Frontal cortex (tissue), 4 donors: ENCODE results near the gene MAPKAPK2. TPM values are rescaled to one million over a fixed set of nuclear protein-coding genes. Genes with fewer than 3 reads are reported as not detected.
A peak's percentile ranks its signal among the peaks of the same experiment; 100 is the strongest.
"Not testable (repeated sequence)": the region's sequence is repeated elsewhere in the genome, so short reads cannot be mapped to it uniquely, and the experiment has no call there.

Experiments
- DNase-seq, 2 donors: peaks; one replicate each; pipeline ENCODE4 v3.0.0; 2012; ENCODE audit warnings: low spot score in 2 of 2
- FAIRE-seq: peaks from 2 replicates; lab custom pipeline; 2012; peaks lifted over from hg19 to GRCh38; lab: Jason Lieb, UNC
- total RNA-seq: library from RNA; depleted of rRNA; stranded (reverse); fragments of >200 nt; gene quantifications from one replicate; pipeline ENCODE4 v1.2.3, GENCODE V29; 2014
- donor health status: control.
- donor health status: control.
- donor health status: control.

MAPKAPK2 gene
- 7.3 TPM for total RNA-seq

DNA sequence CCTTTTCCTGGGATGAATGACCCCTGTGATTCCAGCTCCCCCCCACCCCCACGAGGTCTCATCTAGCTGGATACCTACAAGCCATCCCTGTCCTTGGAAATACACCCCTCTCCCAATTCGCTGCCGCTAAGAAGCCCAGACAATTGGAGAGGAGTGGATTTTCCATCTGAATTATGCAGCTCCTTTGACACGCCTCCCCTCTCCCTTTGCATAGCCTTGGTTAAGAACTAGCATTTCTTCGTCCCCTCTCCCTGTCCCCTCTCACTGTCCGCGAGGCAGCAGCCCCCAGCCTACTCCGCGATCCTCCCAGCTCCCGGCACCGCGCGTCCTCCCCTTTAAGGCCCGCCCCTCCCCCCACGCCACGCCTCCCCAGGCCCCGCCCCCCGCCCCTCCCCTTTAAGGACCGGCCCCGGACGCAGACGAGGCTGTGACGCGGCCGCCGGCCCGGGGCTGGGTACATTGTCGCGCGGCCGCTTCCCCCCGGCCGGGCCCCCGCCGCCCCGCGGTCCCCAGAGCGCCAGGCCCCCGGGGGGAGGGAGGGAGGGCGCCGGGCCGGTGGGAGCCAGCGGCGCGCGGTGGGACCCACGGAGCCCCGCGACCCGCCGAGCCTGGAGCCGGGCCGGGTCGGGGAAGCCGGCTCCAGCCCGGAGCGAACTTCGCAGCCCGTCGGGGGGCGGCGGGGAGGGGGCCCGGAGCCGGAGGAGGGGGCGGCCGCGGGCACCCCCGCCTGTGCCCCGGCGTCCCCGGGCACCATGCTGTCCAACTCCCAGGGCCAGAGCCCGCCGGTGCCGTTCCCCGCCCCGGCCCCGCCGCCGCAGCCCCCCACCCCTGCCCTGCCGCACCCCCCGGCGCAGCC is at the start of gene MAPKAPK2:
Gene MAPKAPK2 (plus strand): TSS at position 428 of the 856 bp plus-strand sequence. CDS start 325 bp downstream, at position 753.
- FAIRE-seq, result no peak
- peak; percentile 98 to 99 for DNase-seq

GRCh38 chr1:206635080-206635977 is 49.4 kb upstream of the MAPKAPK2 start, which contains the start of gene DYRK3:
Gene DYRK3 (plus strand): TSS chr1:206635536. CDS start chr1:206635704, 168 bp downstream.
- no peak for FAIRE-seq
- DNase-seq, result peak; percentile 90 to 94

GRCh38 chr1:206635978-206636345 is 48.7 kb upstream of the MAPKAPK2 start:
- FAIRE-seq, result no peak
- no peak for DNase-seq

DNA sequence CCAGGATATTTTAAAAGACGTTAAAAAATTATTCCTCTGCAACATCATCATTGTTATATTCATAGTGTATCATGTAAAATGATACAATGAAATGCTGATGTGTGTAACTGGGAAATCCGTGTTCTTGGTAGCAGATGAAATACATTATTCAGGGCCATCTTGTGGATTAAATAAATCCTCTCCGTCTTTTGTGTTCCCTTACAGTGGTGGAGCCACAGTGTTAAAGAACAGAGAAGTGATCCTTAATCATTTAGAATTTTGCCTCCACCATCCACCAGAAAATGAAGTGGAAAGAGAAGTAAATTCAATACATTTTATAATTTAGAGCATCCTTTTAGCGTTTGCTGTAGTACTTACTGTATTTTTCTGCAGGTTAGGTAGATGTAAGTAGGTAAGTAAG is 48.0 kb upstream of the MAPKAPK2 start:
- FAIRE-seq, result no peak
- DNase-seq, result no peak

DNA sequence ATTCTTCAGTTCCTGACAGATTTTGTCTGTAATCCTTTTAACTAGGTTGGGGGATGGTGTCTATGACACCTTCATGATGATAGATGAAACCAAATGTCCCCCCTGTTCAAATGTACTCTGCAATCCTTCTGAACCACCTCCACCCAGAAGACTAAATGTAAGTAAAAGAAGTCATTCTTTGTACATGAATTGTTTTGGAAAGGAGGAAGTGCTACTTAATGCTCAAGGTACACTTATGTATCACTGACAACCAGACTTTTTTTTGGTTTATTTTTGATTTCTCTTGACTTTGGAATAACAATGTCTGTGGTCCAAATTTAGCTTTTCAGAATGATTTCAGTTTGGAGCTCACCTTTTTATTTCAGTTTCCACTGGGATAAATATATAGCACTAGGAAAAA is 47.1 kb upstream of the MAPKAPK2 start:
- FAIRE-seq, result no peak
- no peak for DNase-seq

DNA sequence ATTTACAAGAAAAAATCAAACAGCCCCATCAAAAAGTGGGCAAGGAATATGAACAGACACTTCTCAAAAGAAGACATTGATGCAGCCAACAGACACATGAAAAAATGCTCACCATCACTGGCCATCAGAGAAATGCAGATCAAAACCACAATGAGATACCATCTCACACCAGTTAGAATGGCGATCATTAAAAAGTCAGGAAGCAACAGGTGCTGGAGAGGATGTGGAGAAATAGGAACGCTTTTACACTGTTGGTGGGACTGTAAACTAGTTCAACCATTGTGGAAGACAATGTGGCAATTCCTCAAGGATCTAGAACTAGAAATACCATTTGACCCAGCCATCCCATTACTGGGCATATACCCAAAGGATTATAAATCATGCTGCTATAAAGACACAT is 42.6 kb upstream of the MAPKAPK2 start:
- DNase-seq, FAIRE-seq: not testable (repeated sequence)

GRCh38 chr1:206643118-206643698 is 41.5 kb upstream of the MAPKAPK2 start:
- DNase-seq (no peak), FAIRE-seq (no peak)

DNA sequence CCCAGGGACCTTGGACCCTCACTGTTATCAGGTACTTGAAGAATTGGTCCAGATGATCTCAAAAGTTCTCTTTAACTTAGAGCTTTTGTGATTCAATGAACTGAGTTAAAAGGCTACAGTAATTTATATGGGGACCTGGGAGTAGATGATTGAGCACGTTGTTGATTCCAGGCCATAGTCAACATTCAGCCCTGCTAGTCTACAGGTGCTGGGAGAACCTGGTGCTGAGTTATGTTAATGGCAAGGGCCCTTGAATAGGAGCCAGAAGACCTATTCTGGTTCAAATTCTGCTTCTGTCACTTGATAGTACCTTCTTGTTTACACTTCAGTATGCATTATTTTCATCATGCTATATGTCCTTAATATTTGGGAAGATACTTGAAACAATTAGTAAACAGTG is 38.2 kb upstream of the MAPKAPK2 start:
- FAIRE-seq (no peak), DNase-seq (no peak)

DNA sequence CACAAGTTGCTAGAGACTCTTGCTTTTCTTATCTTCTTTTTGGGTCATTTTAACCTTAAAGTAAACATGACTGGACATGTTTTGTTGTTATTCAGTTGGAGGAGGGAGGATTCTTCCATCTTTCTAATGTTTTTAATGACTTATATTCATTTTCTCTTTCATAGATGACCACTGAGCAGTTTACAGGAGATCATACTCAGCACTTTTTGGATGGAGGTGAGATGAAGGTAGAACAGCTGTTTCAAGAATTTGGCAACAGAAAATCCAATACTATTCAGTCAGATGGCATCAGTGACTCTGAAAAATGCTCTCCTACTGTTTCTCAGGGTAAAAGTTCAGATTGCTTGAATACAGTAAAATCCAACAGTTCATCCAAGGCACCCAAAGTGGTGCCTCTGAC is 37.5 kb upstream of the MAPKAPK2 start:
- DNase-seq (no peak), FAIRE-seq (no peak)

GRCh38 chr1:206649261-206649921 is 35.3 kb upstream of the MAPKAPK2 start:
- DNase-seq, result no peak
- FAIRE-seq, result no peak

DNA sequence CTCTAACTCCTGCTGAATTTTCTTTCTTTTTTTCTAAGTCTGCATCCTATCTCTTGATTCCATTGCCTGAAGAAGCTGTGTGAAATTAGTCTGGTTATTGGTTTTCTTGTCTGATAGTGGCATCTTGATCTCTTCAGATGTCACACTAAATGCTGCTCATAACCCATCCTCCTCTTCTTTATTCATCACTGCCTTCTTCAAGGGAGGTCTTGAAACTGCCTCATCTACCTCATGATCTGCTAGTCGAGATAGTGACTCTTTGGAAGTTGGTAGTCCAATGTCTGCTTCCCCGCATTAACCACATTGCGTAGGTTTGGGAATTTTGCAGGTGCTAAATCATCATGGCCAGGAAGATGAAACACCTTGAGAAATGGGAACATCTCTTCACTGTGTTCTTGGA is 33.7 kb upstream of the MAPKAPK2 start:
- FAIRE-seq (no peak), DNase-seq (no peak)

DNA sequence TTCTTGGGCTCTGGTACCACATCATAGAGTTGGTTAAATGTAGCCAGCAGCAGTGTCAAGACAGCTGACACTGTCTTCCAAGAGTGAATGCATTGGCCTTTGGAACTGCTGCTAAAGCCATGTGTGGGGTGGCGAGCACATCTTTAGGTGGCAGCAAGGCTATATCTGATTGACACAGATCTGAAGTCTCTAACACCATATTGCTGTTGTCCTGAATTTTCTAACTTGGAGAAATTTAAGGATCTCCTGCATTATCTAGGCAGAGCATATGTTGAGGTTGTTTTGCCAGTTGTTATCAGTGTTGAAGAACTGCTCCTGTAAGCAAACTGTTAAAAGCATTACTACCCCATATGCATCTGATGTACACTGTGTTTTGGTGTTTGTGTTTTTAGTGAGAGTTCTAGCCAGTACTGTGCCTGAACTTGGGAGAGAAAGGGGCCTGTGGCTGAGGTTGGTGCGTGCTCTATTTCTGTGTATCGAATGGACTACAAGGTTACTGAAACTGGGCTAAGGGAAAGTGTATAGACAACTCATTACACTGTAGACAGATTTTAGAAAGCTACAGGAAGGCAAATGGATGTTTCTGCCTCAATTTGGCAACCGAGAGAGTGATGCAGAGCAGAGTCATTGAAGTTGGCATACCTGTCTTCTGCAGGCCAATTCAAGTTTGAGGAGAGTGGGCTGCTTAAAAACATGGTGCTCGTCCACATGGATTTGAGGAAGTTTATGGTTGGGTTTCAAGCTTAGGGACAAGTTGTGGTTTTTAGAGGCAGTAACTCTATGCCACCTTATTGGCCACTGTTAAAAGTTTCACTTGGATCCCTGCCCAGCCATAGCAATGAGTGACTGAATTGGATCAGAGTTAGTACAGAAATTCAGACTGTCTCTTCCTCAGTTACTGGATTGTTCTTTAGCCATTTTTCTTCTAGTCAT is 32.5 kb upstream of the MAPKAPK2 start:
- no peak for FAIRE-seq
- no peak for DNase-seq

DNA sequence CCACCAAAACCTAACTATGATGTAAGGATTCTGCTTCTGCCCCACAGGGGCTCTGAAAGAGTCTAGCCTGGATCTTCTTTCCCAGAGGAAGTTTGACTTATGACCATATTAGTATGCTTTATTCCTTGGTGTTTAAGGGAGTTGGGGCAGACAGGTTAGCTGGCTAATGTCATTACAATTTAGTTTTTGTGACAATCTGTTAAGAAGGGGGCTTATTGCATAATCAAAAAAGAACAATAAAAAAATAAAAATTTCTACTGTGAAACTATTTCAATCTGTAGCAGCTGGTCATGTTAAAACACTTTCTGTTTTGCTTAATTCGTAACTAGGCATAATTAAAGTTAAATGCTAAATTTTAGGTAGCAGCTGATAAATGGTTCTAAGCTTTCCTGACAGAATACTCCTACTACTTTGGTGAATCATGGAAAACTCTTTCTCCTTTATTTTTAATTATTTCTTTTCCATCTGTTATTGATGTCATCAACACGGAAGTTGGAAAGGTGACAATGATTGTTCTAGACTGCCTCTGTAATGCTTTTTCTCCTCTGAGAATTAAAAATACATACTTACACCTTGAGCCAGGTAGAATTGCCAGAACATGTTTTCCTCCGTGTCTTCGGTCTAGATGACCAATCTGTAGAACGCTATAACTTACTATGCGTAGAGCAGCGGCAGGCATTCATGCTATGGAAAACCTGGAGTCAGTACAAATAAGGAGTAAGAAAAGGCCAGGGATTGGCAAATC is 30.8 kb upstream of the MAPKAPK2 start:
- FAIRE-seq, result no peak
- no peak for DNase-seq

DNA sequence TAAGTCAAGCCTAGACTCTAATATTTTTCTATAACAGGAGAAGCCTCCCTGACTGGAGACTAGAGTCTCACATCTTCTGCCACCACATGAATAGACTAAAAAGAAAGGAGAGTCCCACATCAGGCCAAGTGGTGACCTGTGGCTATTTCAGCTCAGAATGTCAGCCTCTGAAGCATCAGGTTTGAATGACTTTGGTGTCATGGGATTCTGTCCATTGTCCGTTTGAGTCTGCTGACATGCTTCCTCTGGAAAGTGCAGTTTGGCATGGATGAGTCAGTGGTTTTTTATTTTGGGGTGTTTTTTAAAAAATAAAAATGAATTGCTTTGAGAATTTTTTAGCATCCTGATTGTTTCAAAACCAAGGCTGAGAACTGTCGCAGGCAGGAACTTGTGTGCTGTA is 29.9 kb upstream of the MAPKAPK2 start:
- DNase-seq (no peak), FAIRE-seq (no peak)

DNA sequence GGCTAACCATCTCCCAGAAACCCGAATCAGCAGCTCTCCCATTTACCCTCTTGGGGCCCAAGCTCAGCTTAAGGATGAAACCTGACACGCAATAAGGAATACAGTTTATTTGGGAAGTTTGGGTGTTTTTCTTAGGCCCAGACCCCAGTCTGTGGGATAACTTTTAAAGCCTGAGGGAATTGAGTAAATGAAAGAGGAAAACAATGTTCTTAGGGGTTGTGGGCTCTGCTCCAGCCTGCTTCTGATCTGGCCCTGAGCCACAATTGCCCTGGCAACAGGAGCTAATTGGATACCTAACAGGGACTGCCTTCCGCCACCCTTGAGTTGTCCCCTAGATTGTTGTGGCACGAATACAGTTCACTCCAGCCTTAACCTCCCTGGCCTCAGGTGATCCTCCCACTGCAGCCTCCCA is 29.2 kb upstream of the MAPKAPK2 start:
- no peak for FAIRE-seq
- DNase-seq, result no peak

GRCh38 chr1:206656936-206657335 is 27.8 kb upstream of the MAPKAPK2 start:
- DNase-seq, result no peak
- FAIRE-seq, result no peak

GRCh38 chr1:206657751-206658150 is 27.0 kb upstream of the MAPKAPK2 start:
- FAIRE-seq (no peak), DNase-seq (no peak)
